Heart left ventricle (tissue), 16 donors: ENCODE results near the gene TMEM109. TPM values are rescaled to one million over a fixed set of nuclear protein-coding genes. Genes with fewer than 3 reads are reported as not detected.

Experiments
- ATAC-seq, 4 donors: fragments of 200-7000 bp; cut with Tn5 transposase; one replicate each; pipeline ENCODE4 v1.9.1; 2020 to 2022; ENCODE audit warnings: moderate library complexity in 4 of 4, mild to moderate bottlenecking in 3 of 4, moderate number of reproducible peaks in 1 of 4
- DNase-seq, 5 donors: peaks; one replicate each; pipeline ENCODE4 v3.0.0-alpha.2; 2020
- H3K27ac ChIP-seq, 12 donors: fragments of 200-600 bp; sonication (generic) in 4 of 12; one replicate each; pipeline versions ENCODE4 v1.5.0 to v1.8.0; 2016 to 2022; ENCODE audit warnings: mild to moderate bottlenecking in 2 of 12
- H3K27me3 ChIP-seq, 9 donors: fragments of 200-600 bp; sonication (generic) in 2 of 9; one replicate each; pipeline versions ENCODE4 v1.5.1 to v1.8.0; 2016 to 2022; ENCODE audit warnings: mild to moderate bottlenecking in 3 of 9
- H3K36me3 ChIP-seq, 9 donors: fragments of 200-600 bp; sonication (generic) in 2 of 9; one replicate each; pipeline versions ENCODE4 v1.5.0 to v1.8.0; 2018 to 2022; ENCODE audit warnings: mild to moderate bottlenecking in 2 of 9
- H3K4me1 ChIP-seq, 12 donors: fragments of 200-600 bp; sonication (generic) in 4 of 12; one replicate each; pipeline versions ENCODE4 v1.5.0 to v1.8.0; 2016 to 2022; ENCODE audit warnings: mild to moderate bottlenecking in 3 of 12
- H3K4me3 ChIP-seq, 12 donors: fragments of 200-600 bp; sonication (generic) in 4 of 12; one replicate each; pipeline versions ENCODE4 v1.5.0 to v1.8.0; 2017 to 2022; ENCODE audit warnings: mild to moderate bottlenecking in 9 of 12, moderate library complexity in 4 of 12
- H3K9me3 ChIP-seq, 12 donors: fragments of 200-600 bp; sonication (generic) in 4 of 12; one replicate each; pipeline versions ENCODE4 v1.5.0 to v1.8.0; 2016 to 2022; ENCODE audit warnings: mild to moderate bottlenecking in 1 of 12
- CTCF ChIP-seq, 12 donors: fragments of 200-600 bp; sonication (generic) in 4 of 12; IDR thresholded peaks; one replicate each; pipeline versions ENCODE4 v1.5.0 to v1.8.0; 2018 to 2022; ENCODE audit warnings: antibody characterized with exemption in 12 of 12, mild to moderate bottlenecking in 5 of 12
- POLR2A ChIP-seq, 2 donors: fragments of 450-650 bp; IDR thresholded peaks; one replicate each; pipeline ENCODE4 v1.6.1; 2017; ENCODE audit warnings: antibody characterized with exemption in 2 of 2, mild to moderate bottlenecking in 2 of 2, moderate library complexity in 2 of 2
- WGBS, 4 donors: extraction: QIAGEN DNeasy Blood & Tissue Kit in 2 of 4; methylation state at CpG; one replicate each; pipeline versions ENCODE4 v1.1.5 to v1.1.7; 2013 to 2018; 5-methylcytosine and 5-hydroxymethylcytosine counted together
- intact Hi-C, 10 donors: fragments of 100-400 bp; cut with DNase I; formaldehyde crosslinking; loops; one replicate each; pipeline versions ENCODE4 v1.11.1 to v1.14.2; 2022
- polyA plus RNA-seq, 2 donors: library from polyadenylated mRNA; stranded (reverse); fragments of 200-250 nt; gene quantifications; one replicate each; pipeline ENCODE4 v1.2.3, GENCODE V29; 2013
- total RNA-seq, 9 donors: library from RNA; depleted of rRNA in 2 of 9; stranded (reverse); fragments of >200 nt in 2 of 9; fragmentation: NEBNext Ultra II Directional in 3 of 9; extraction: Animal tissue kit (Norgen Biotek cat#: 25700) in 3 of 9; gene quantifications; one replicate each; pipeline versions ENCODE4 v1.1.0 to v1.2.4, GENCODE V29; 2016 to 2023
- donor health status: ischemic (EF 13 %, LVEDD 7.1; RV severe dilation, severe dysfunction).
- donor health status: healthy with polysubstance abuse.
- donor health status: DM: no; HTN: yes; CAD: no.
- donor health status: DM: no; HTN: no; CAD: no.
- donor health status: ischemic (EF 25% LVEDD 6.9; RV normal size, moderate dysfunction).
- donor health status: ischemic (EF 25% LVEDD 5.7; RV mildly dilated, moderate dysfunction).
- donor health status: healthy.
- donor health status: DM: yes; HTN: yes; CAD: no.
- donor health status: ischemic (EF 35%, LVEDD 5.7; RV mildly dilated, moderate dysfunction).
- donor health status: nonischemic (EF 11% LVEDD 7.7; RV severe dilation, severe dysfunction).
- donor health status: DM: yes; HTN: yes; CAD: no.
- donor health status: PGD.
- donor health status: ischemic (EF 29% LVEDD 5.4; RV normal size, mild dysfunction).
- donor health status: nonischemic (EF 23%, LVEDD 6.1; RV moderate dilation, normal function).

TMEM109 gene
- total and polyA plus RNA-seq, 11 donors, result 71.8 to 131 (median 96.3) TPM

- WGBS, 4 donors, result 80 to 87% (median 83%) methylated on average over 6 of the region's 6 CpGs
- peaks cover 0 to 5% (median 0%) of the 10 kb centered on the region in 12 donors for H3K4me1 ChIP-seq
- peaks cover 0 to 8% (median 0%) of the 10 kb centered on the region in 12 donors for H3K9me3 ChIP-seq
- ATAC-seq, result no peak
- intact Hi-C loops, result loop anchor here in 1 of 10 donors (5.0 kb wide), 1 partner anchor 48 kb away; no protein-coding TSS in a partner anchor
- DNase-seq, result no peak
- no peaks in the 10 kb centered on the region for H3K36me3 ChIP-seq
- H3K27ac ChIP-seq, result no peak overlapping the region
- TF ChIP-seq CTCF (IDR thresholded peaks at IDR 0.05), result no peak
- no peak for TF ChIP-seq POLR2A (IDR thresholded peaks at IDR 0.05)
- peaks cover 0 to 15% (median 0%) of the 10 kb centered on the region in 9 donors for H3K27me3 ChIP-seq
- H3K4me3 ChIP-seq, result no peak overlapping the region
Measured at GRCh38 chr11:60964801-60965200, 50.8 kb downstream of the TMEM109 start.

- intact Hi-C loops, result loop anchor here in 1 of 10 donors (5.0 kb wide), 1 partner anchor 50 kb away; no protein-coding TSS in a partner anchor
- no peaks in the 10 kb centered on the region for H3K36me3 ChIP-seq
- TF ChIP-seq POLR2A (IDR thresholded peaks at IDR 0.05), result no peak
- TF ChIP-seq CTCF (IDR thresholded peaks at IDR 0.05), result no peak
- 82 to 92% (median 87%) methylated on average over 4 of the region's 4 CpGs for WGBS, 4 donors
- H3K9me3 ChIP-seq, result peaks cover 0 to 8% (median 0%) of the 10 kb centered on the region in 12 donors
- H3K4me1 ChIP-seq, result peaks cover 0 to 14% (median 0%) of the 10 kb centered on the region in 12 donors
- DNase-seq, result no peak
- H3K27ac ChIP-seq, result no peak overlapping the region
- H3K4me3 ChIP-seq, result no peak overlapping the region
- peaks cover 0 to 8% (median 0%) of the 10 kb centered on the region in 9 donors for H3K27me3 ChIP-seq
- ATAC-seq, result peak in 3 of 4 donors; percentile 12 to 50 (median 48)
Measured at GRCh38 chr11:60966890-60967289, 52.9 kb downstream of the TMEM109 start.

- H3K4me1 ChIP-seq, result peaks cover 0 to 14% (median 0%) of the 10 kb centered on the region in 12 donors
- intact Hi-C loops, result loop anchor here in 1 of 10 donors (5.0 kb wide), 1 partner anchor 51 kb away; no protein-coding TSS in a partner anchor
- ATAC-seq, result no peak
- H3K36me3 ChIP-seq, result no peaks in the 10 kb centered on the region
- peaks cover 0 to 8% (median 0%) of the 10 kb centered on the region in 12 donors for H3K9me3 ChIP-seq
- TF ChIP-seq POLR2A (IDR thresholded peaks at IDR 0.05) (no peak), CTCF (IDR thresholded peaks at IDR 0.05) (no peak)
- no peak overlapping the region for H3K27ac ChIP-seq
- no peak overlapping the region for H3K4me3 ChIP-seq
- DNase-seq, result no peak
- no peaks in the 10 kb centered on the region for H3K27me3 ChIP-seq
- 36 to 96% (median 72%) methylated on average over 1 of the region's 1 CpG for WGBS, 4 donors
Measured at GRCh38 chr11:60968223-60968622, 54.3 kb downstream of the TMEM109 start.

- peak; percentile 42 to 82 (median 57) for DNase-seq
- intact Hi-C loops, result loop anchor here in 7 of 10 donors (1.0 to 2.0 kb wide), 5 partner anchors 158 to 218 kb away; no protein-coding TSS in a partner anchor
- WGBS, 4 donors, result 12 to 17% (median 13%) methylated on average over 9 of the region's 9 CpGs
Measured at GRCh38 chr11:60970369-60970774, 56.4 kb downstream of the TMEM109 start.

More at GRCh38 chr11:60970369-60970774, 56.4 kb downstream of the TMEM109 start:
- Histone ChIP-seq H3K4me3 (no peak overlapping the region), H3K9me3 (peaks cover 0 to 8% (median 0%) of the 10 kb centered on the region in 12 donors), H3K36me3 (no peaks in the 10 kb centered on the region), H3K27ac (no peak overlapping the region), H3K4me1 (peaks cover 0 to 14% (median 0%) of the 10 kb centered on the region in 12 donors), H3K27me3 (no peaks in the 10 kb centered on the region)
- peak; percentile 62 to 79 (median 76) for ATAC-seq
- TF ChIP-seq CTCF (IDR thresholded peaks at IDR 0.05) (peak; percentile 75 to 89 (median 84)), POLR2A (IDR thresholded peaks at IDR 0.05) (no peak)
